ENCODE results near the gene MAN2B2. TPM values are rescaled to one million over a fixed set of nuclear protein-coding genes. Genes with fewer than 3 reads are reported as not detected.

Gene MAN2B2
- total and polyA plus RNA-seq, 2 of the 8 experiments (the other 6 are each of a cell fraction or from before 2014, with no cell fraction given), result 3.3 to 4.0 TPM

DNA sequence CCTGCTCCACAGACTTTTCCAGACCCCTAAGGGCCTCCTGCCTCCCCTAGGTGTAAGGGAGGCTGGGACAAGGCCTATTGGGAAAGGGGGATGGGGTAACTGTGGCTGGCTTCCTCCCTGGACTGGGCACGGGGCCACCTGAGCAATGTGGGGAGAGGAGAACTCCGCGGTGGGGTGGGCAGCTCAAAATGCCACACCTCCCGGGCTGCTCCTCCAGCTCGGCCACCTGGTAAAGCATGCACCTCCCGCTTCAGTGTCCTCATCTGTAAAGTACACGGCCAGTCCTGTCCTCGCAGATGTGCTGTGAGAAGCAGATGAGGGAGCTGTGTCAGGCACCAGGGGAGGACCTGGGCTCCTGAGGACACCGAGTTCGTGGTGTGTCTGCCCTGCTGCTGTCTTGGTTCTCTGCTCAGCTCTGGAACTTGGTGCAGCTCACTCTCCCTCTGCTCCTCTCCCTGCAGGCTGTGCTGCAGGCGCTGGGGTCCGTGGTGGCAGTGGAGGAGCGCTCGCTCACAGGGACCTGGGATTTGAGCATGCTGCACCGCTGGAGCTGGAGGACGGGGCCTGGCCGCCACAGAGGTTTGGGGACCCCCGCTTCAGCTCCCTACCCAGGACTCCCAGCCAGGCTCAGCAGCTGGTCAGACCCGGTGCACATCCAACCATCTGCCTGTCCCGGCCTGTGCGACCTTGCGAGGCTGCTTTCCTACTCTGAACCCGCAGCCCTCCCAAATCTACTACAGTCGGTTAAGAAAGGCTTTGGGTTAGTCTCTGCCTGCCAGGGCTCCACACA lies 44.7 kb downstream of the MAN2B2 start:
- no peaks in the 10 kb centered on the region for H3K23me2 ChIP-seq (ENCODE audit: low read depth, low read length)
- no peak overlapping the region for H3K4me3 ChIP-seq (ENCODE audit: extremely low read depth in 1 of 4, insufficient read depth in 2 of 4, low read depth in 3 of 4, low read length in 4 of 4)
- no peak overlapping the region for H2BK12ac ChIP-seq (ENCODE audit: low read depth, low read length)
- no peak overlapping the region for H3K4me2 ChIP-seq (ENCODE audit: insufficient read depth in 1 of 2, low read depth in 2 of 2, low read length in 2 of 2)
- no peak overlapping the region for H3K23ac ChIP-seq (ENCODE audit: insufficient read length)
- no peak overlapping the region for H3K9ac ChIP-seq (replicated peaks in 1 of 4; ENCODE audit: extremely low read depth in 1 of 4, low read depth in 3 of 4, low read length in 3 of 4)
- H2BK15ac ChIP-seq (ENCODE audit: low read length), result no peak overlapping the region
- H3K36me3 ChIP-seq (ENCODE audit: control insufficient read depth in 2 of 4, insufficient read depth in 4 of 4, low read length in 3 of 4), result no peaks in the 10 kb centered on the region; a peak in 1 of 8 replicates
- ChIA-PET CTCF (ENCODE audit: partially characterized antibody) (interaction anchor here (0.6 to 1.2 kb wide), 6 partner anchors 13 to 763 kb away, joined by 3 to 4 read pairs (median 3); no protein-coding TSS in a partner anchor), POLR2A (ENCODE audit: partially characterized antibody) (interaction anchor here (1.4 kb wide), 1 partner anchor 10 kb away, joined by 3 read pairs; no protein-coding TSS in a partner anchor)
- DNase-seq (ENCODE audit: low read depth in 1 of 2, low spot score in 2 of 2) (no peak), FAIRE-seq (no peak)
- no peak overlapping the region for H3K27ac ChIP-seq (ENCODE audit: low read depth, low read length)
- no peak overlapping the region for H3K14ac ChIP-seq (ENCODE audit: insufficient read length)
- no peak overlapping the region for H2BK20ac ChIP-seq (ENCODE audit: low read length)
- no peaks in the 10 kb centered on the region for H3K9me3 ChIP-seq (ENCODE audit: insufficient read depth in 2 of 2, low read depth in 1 of 2, low read length in 1 of 2)
- no peak overlapping the region for H2BK5ac ChIP-seq (ENCODE audit: low read depth, low read length)
- H3K79me1 ChIP-seq (ENCODE audit: low read depth, low read length), result no peaks in the 10 kb centered on the region
- H2AFZ ChIP-seq (ENCODE audit: low read length), result no peak overlapping the region
- no peak overlapping the region for H4K91ac ChIP-seq (replicated peaks; ENCODE audit: insufficient read length, low read length)
- 93% methylated on average over 21 of the region's 24 CpGs; no CpG with 5 or more reads in 1 of the 2 experiments for WGBS, 2 experiments (ENCODE audit: extremely low coverage in 1 of 2, insufficient coverage in 1 of 2, insufficient read length in 1 of 2, insufficient replicate concordance in 2 of 2, low coverage in 1 of 2, low lambda C conversion rate in 2 of 2, missing lambda C conversion rate in 1 of 2)
- H2BK120ac ChIP-seq (replicated peaks; ENCODE audit: low read depth, low read length), result no peak overlapping the region
- no peak overlapping the region for H2AK5ac ChIP-seq (ENCODE audit: low read depth, low read length)
- peaks cover 0 to 9% of the 10 kb centered on the region in 2 experiments for H4K20me1 ChIP-seq (replicated peaks in 1 of 2; ENCODE audit: control insufficient read depth in 1 of 2, insufficient read depth in 2 of 2, low read length in 2 of 2)
- TF ChIP-seq PHF8 (conservative IDR thresholded peaks at IDR 0.05; ENCODE audit: low read depth, low read length) (no peak), TBP (IDR thresholded peaks at IDR 0.05; ENCODE audit: low read depth, low read length) (no peak), JUN (IDR thresholded peaks at IDR 0.05; ENCODE audit: low read depth, low read length) (no peak), CHD1 (IDR thresholded peaks at IDR 0.05; ENCODE audit: low read depth, low read length) (no peak), SIX5 (IDR thresholded peaks at IDR 0.05; ENCODE audit: low read depth, low read length) (no peak), SAP30 (IDR thresholded peaks at IDR 0.05; ENCODE audit: insufficient read depth, insufficient replicate concordance, low read length) (no peak)
- H3K4ac ChIP-seq (replicated peaks; ENCODE audit: insufficient read length, low read depth, low read length), result no peak overlapping the region
- H3K79me2 ChIP-seq (ENCODE audit: control insufficient read depth in 1 of 2, insufficient read depth in 2 of 2, low read length in 2 of 2), result no peaks in the 10 kb centered on the region
- no peak overlapping the region for H3K18ac ChIP-seq (ENCODE audit: extremely low read depth, low read length)
- no peak overlapping the region for H4K5ac ChIP-seq (ENCODE audit: insufficient read length, low read depth, low read length)
- H3K4me1 ChIP-seq (replicated peaks in 1 of 4; ENCODE audit: control insufficient read depth in 3 of 4, insufficient read depth in 4 of 4, low read length in 3 of 4), result no peaks in the 10 kb centered on the region
- no peaks in the 10 kb centered on the region for H3K27me3 ChIP-seq (replicated peaks in 1 of 4; ENCODE audit: control insufficient read depth in 3 of 4, extremely low read depth in 1 of 4, insufficient read depth in 3 of 4, low read length in 3 of 4)
- no peak overlapping the region for H3K56ac ChIP-seq (replicated peaks; ENCODE audit: insufficient read length, low read depth, low read length)
- H4K8ac ChIP-seq (ENCODE audit: extremely low read depth, insufficient read depth, low read length), result no peak overlapping the region; the same call in 1 of the 2 replicates

All from H1 (cell line).